Measurements from ENCODE around the gene SPATA32.

The SPATA32 gene

DNA sequence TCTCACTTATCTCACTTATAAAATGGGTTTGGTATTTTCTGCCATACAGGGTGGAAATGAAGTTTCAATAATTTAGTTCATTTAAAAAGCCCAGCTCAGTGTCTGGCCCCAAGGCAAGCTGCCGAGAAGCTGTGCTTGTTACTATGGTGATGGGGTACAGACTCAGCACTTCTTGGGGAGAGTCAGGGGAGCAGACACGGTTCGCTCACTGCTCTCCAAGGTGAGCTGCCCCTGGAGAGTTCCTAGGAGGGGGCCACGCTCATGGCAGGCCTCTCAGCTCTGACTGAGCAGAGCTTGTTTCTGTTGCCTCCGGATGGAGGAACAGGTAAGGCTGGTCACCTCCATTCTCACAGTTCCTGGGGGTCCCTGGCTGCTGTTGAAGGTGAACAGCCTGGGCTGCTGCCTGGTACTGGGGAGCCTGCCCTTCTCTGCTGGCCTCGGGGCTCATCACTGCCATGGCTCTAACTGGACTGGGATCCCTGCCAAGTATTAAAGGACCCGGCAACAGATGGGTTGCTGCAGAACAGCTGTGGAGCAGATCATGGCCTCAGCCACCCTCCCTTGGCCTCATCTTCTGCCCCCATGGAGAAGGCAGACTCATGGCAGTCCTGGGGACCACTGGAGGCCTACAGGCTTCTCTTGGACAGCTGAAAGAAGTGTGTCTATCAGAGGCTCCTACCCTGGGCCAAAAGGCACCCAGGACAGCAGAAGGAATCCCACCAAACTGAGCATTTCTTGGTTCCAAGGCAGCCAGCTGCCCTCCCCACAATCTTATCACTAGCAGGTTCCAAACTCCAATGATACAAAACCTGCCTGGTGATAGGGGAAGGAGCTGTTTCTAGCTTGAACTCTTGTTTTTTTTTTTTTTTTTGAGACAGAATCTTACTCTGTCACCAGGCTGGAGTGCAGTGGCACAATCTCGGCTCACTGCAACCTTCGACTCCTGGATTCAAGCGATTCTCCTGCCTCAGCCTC, 25.9 kb upstream of the SPATA32 start:
- Histone ChIP-seq H3K27ac (ENCODE audit: low read depth, low read length) (no peak overlapping the region), H3K9me3 (ENCODE audit: control insufficient read depth, insufficient read depth, low read length) (no peaks in the 10 kb centered on the region), H3K79me2 (ENCODE audit: control insufficient read depth, low read length) (peaks cover 2% of the 10 kb centered on the region; the same call in 1 of the 2 replicates), H3F3A (ENCODE audit: control insufficient read depth, insufficient read depth) (no peaks in the 10 kb centered on the region), H3K36me3 (ENCODE audit: control insufficient read depth, low read length) (peaks cover 51% of the 10 kb centered on the region), H3K27me3 (ENCODE audit: control insufficient read depth, low read length) (no peaks in the 10 kb centered on the region), H3K9me2 (replicated peaks; ENCODE audit: control insufficient read depth, low read length) (no peaks in the 10 kb centered on the region), H3K4me2 (ENCODE audit: low read length) (no peak overlapping the region), H3K4me1 (ENCODE audit: control insufficient read depth, low read length) (peaks cover 25% of the 10 kb centered on the region), H4K20me1 (ENCODE audit: control insufficient read depth, insufficient read depth, low read depth, low read length) (no peaks in the 10 kb centered on the region), H3K4me3 (ENCODE audit: low read length) (no peak overlapping the region)
- TF ChIP-seq, protein P1, sequence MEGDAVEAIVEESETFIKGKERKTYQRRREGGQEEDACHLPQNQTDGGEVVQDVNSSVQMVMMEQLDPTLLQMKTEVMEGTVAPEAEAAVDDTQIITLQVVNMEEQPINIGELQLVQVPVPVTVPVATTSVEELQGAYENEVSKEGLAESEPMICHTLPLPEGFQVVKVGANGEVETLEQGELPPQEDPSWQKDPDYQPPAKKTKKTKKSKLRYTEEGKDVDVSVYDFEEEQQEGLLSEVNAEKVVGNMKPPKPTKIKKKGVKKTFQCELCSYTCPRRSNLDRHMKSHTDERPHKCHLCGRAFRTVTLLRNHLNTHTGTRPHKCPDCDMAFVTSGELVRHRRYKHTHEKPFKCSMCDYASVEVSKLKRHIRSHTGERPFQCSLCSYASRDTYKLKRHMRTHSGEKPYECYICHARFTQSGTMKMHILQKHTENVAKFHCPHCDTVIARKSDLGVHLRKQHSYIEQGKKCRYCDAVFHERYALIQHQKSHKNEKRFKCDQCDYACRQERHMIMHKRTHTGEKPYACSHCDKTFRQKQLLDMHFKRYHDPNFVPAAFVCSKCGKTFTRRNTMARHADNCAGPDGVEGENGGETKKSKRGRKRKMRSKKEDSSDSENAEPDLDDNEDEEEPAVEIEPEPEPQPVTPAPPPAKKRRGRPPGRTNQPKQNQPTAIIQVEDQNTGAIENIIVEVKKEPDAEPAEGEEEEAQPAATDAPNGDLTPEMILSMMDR (IDR thresholded peaks at IDR 0.05; ENCODE audit: low read depth, low read length, poor library complexity, severe bottlenecking), result no peak
- TF ChIP-seq EZH2phosphoT487 (IDR thresholded peaks at IDR 0.05; ENCODE audit: borderline replicate concordance, low read length), result no peak

DNA sequence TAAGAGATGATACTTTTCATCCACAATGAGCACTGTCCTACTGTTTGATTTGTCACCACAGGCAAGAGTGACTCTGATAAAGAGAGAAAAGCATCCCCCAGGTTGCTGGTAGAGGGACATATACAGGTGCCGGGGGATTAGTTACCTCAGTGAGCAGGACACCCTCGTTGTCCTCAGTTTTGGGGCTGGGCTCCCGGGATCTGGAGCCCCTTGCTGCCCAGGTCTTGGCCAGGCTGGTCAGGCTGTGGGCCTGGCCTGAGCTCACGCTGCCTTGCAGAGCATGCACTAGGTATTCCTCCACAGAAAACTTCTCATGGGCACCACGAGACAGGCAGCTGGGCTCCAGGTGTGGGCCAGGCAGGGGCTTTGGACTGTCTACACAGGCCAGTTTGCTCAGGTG, 24.4 kb upstream of the SPATA32 start:
- Histone ChIP-seq H3K4me1 (ENCODE audit: control insufficient read depth, low read length) (peaks cover 10% of the 10 kb centered on the region), H3K79me2 (ENCODE audit: control insufficient read depth, low read length) (no peaks in the 10 kb centered on the region; the same call in 1 of the 2 replicates), H3K4me2 (ENCODE audit: low read length) (no peak overlapping the region), H3K36me3 (ENCODE audit: control insufficient read depth, low read length) (peaks cover 55% of the 10 kb centered on the region), H3K4me3 (ENCODE audit: low read length) (no peak overlapping the region), H4K20me1 (ENCODE audit: control insufficient read depth, insufficient read depth, low read depth, low read length) (no peaks in the 10 kb centered on the region), H3K27ac (ENCODE audit: low read depth, low read length) (no peak overlapping the region), H3F3A (ENCODE audit: control insufficient read depth, insufficient read depth) (no peaks in the 10 kb centered on the region), H3K9me2 (replicated peaks; ENCODE audit: control insufficient read depth, low read length) (no peaks in the 10 kb centered on the region), H3K9me3 (ENCODE audit: control insufficient read depth, insufficient read depth, low read length) (no peaks in the 10 kb centered on the region), H3K27me3 (ENCODE audit: control insufficient read depth, low read length) (no peaks in the 10 kb centered on the region)
- TF ChIP-seq, protein P1 (IDR thresholded peaks at IDR 0.05; ENCODE audit: low read depth, low read length, poor library complexity, severe bottlenecking), result no peak
- TF ChIP-seq EZH2phosphoT487 (IDR thresholded peaks at IDR 0.05; ENCODE audit: borderline replicate concordance, low read length), result no peak

DNA sequence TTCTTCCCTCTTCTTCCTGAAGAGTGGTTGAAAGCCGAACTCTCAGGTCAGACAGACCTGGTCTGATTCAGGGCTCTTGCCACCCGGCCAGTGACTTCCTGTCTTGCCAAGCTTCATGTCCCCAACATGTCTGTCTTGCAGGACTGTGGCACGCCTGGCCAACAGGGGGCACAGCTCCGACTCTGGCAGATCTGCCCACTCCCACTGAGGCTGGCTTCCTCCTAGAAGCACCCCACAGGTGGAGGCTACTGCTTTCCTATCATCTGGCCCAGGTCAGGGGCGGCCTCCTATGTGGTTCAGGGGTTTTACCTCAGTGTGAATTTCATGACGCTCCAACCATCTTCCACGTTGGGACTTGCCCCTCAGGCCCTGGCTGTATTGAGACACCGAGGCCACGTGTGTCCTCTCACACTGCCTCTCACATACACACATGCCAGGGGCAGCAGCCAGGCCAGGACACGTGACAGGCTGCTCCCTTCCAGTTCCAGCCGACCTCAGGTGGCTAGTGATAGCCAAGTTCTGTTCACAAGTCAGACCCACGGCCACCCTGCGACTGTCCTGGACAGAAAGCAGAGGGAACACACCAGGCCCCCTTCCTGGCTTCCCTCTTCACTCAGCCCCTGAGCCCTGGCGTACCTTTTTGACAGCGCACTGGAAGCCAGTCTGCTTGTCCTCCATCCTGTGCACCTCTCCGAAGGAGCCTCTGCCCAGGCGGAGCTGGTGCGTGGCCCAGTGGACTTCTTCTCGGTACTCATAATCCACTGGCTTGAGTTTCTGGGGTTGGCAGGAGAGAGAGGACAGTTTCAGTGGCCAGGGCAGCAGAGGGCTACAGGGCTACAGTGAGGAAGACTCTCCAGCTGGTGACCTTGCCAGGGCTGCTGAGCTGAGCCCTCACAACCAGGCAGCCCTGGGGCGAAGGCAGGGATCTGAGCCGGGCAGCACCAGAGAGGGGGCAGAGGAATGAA, 22.6 kb upstream of the SPATA32 start:
- Histone ChIP-seq H3K4me1 (ENCODE audit: control insufficient read depth, low read length) (peaks cover 5% of the 10 kb centered on the region), H3F3A (ENCODE audit: control insufficient read depth, insufficient read depth) (no peaks in the 10 kb centered on the region), H4K20me1 (ENCODE audit: control insufficient read depth, insufficient read depth, low read depth, low read length) (no peaks in the 10 kb centered on the region), H3K79me2 (ENCODE audit: control insufficient read depth, low read length) (no peaks in the 10 kb centered on the region), H3K4me2 (ENCODE audit: low read length) (no peak overlapping the region), H3K9me3 (ENCODE audit: control insufficient read depth, insufficient read depth, low read length) (no peaks in the 10 kb centered on the region), H3K4me3 (ENCODE audit: low read length) (no peak overlapping the region), H3K9me2 (replicated peaks; ENCODE audit: control insufficient read depth, low read length) (no peaks in the 10 kb centered on the region), H3K27ac (ENCODE audit: low read depth, low read length) (no peak overlapping the region), H3K36me3 (ENCODE audit: control insufficient read depth, low read length) (peaks cover 48% of the 10 kb centered on the region), H3K27me3 (ENCODE audit: control insufficient read depth, low read length) (no peaks in the 10 kb centered on the region)
- TF ChIP-seq, protein P1 (IDR thresholded peaks at IDR 0.05; ENCODE audit: low read depth, low read length, poor library complexity, severe bottlenecking), result peak; percentile 68
- TF ChIP-seq EZH2phosphoT487 (IDR thresholded peaks at IDR 0.05; ENCODE audit: borderline replicate concordance, low read length), result no peak

Data from DOHH2 (cell line).